Heart left ventricle (tissue), 13 donors: ENCODE data around the gene ENPP6.

ENCODE experiments used
- CTCF ChIP-seq, 12 donors: fragments of 200-600 bp; sonication (generic) in 4 of 12; IDR thresholded peaks; one replicate each; pipeline versions ENCODE4 v1.5.0 to v1.8.0; 2018 to 2022; ENCODE audit warnings: antibody characterized with exemption in 12 of 12, mild to moderate bottlenecking in 5 of 12
- POLR2A ChIP-seq, 2 donors: fragments of 450-650 bp; IDR thresholded peaks; one replicate each; pipeline ENCODE4 v1.6.1; 2017; ENCODE audit warnings: antibody characterized with exemption in 2 of 2, mild to moderate bottlenecking in 2 of 2, moderate library complexity in 2 of 2
- donor health status: ischemic (EF 13 %, LVEDD 7.1; RV severe dilation, severe dysfunction).
- donor health status: DM: no; HTN: yes; CAD: no.
- donor health status: DM: no; HTN: no; CAD: no.
- donor health status: ischemic (EF 25% LVEDD 6.9; RV normal size, moderate dysfunction).
- donor health status: ischemic (EF 25% LVEDD 5.7; RV mildly dilated, moderate dysfunction).
- donor health status: ischemic (EF 35%, LVEDD 5.7; RV mildly dilated, moderate dysfunction).
- donor health status: nonischemic (EF 11% LVEDD 7.7; RV severe dilation, severe dysfunction).
- donor health status: DM: yes; HTN: yes; CAD: no.
- donor health status: PGD.
- donor health status: ischemic (EF 29% LVEDD 5.4; RV normal size, mild dysfunction).
- donor health status: nonischemic (EF 23%, LVEDD 6.1; RV moderate dilation, normal function).

GRCh38 chr4:184193556-184194525, 23.8 kb downstream of the ENPP6 start:
- TF ChIP-seq CTCF (IDR thresholded peaks at IDR 0.05) (no peak), POLR2A (IDR thresholded peaks at IDR 0.05) (no peak)
